LoVo (cell line): ENCODE data around the gene MRLN.
"Not testable (repeated sequence)": the region's sequence is repeated elsewhere in the genome, so short reads cannot be mapped to it uniquely, and the experiment has no call there.

Source experiments
- DNase-seq: peaks from one replicate; pipeline ENCODE4 v3.0.0-alpha.2; 2016; ENCODE audit warnings: low spot score

The MRLN gene

GRCh38 chr10:59753267-59753666, at the start of gene MRLN:
Gene MRLN (minus strand): TSS chr10:59753455.
- no peak for DNase-seq

GRCh38 chr10:59801171-59801570, 47.9 kb upstream of the MRLN start:
- DNase-seq, result no peak

- DNase-seq, result no peak
Measured at GRCh38 chr10:59799421-59799820, 46.2 kb upstream of the MRLN start.

GRCh38 chr10:59793919-59794318, 40.7 kb upstream of the MRLN start:
- no peak for DNase-seq

- no peak for DNase-seq
Measured at GRCh38 chr10:59792812-59793211, 39.6 kb upstream of the MRLN start.

- no peak for DNase-seq
Measured at GRCh38 chr10:59791601-59792000, 38.3 kb upstream of the MRLN start.

- DNase-seq, result not testable (repeated sequence)
Measured at GRCh38 chr10:59790080-59790479, 36.8 kb upstream of the MRLN start.

GRCh38 chr10:59788914-59789313, 35.7 kb upstream of the MRLN start:
- DNase-seq, result not testable (repeated sequence)

- DNase-seq, result not testable (repeated sequence)
Measured at GRCh38 chr10:59787032-59787431, 33.8 kb upstream of the MRLN start.

- DNase-seq, result not testable (repeated sequence)
Measured at GRCh38 chr10:59785476-59785875, 32.2 kb upstream of the MRLN start.

GRCh38 chr10:59781511-59781910, 28.3 kb upstream of the MRLN start:
- no peak for DNase-seq

- DNase-seq, result no peak
Measured at GRCh38 chr10:59779756-59780533, 26.7 kb upstream of the MRLN start.

GRCh38 chr10:59774451-59774850, 21.2 kb upstream of the MRLN start:
- DNase-seq, result no peak

- peak; percentile 34 for DNase-seq
Measured at GRCh38 chr10:59773088-59773487, 19.8 kb upstream of the MRLN start.

GRCh38 chr10:59771162-59771807, 18.0 kb upstream of the MRLN start:
- DNase-seq, result no peak

GRCh38 chr10:59770689-59771088, 17.4 kb upstream of the MRLN start:
- peak; percentile 24 for DNase-seq

GRCh38 chr10:59762505-59762904, 9.2 kb upstream of the MRLN start:
- DNase-seq, result no peak

GRCh38 chr10:59757966-59758365, 4.7 kb upstream of the MRLN start:
- no peak for DNase-seq

- no peak for DNase-seq
Measured at GRCh38 chr10:59754951-59755350, 1.7 kb upstream of the MRLN start.

- DNase-seq, result no peak
Measured at GRCh38 chr10:59752278-59752940, 846 bp downstream of the MRLN start.

- DNase-seq, result no peak
Measured at GRCh38 chr10:59750155-59750945, 2.9 kb downstream of the MRLN start.

GRCh38 chr10:59748834-59749233, 4.4 kb downstream of the MRLN start:
- no peak for DNase-seq
